Keratinocyte (primary cell): ENCODE measurements around the gene SMAD3. TPM values are rescaled to one million over a fixed set of nuclear protein-coding genes. Genes with fewer than 3 reads are reported as not detected.

Experiments
- DNase-seq: peaks from one replicate; pipeline ENCODE4 v3.0.0-alpha.2; 2011; ENCODE audit warnings: low read depth, missing footprints, low spot score
- FAIRE-seq: peaks from 2 replicates; lab custom pipeline; 2011; peaks lifted over from hg19 to GRCh38; lab: Jason Lieb, UNC
- H2AFZ ChIP-seq: 2 replicates; pipeline ENCODE4 v1.6.0; 2012; ENCODE audit warnings: low read length, control low read depth, inconsistent platforms; ENCODE audit not compliant: control insufficient read depth
- H3K27ac ChIP-seq: 2 replicates; pipeline ENCODE4 v1.5.1; 2011; ENCODE audit warnings: low read length; ENCODE audit not compliant: control insufficient read depth, insufficient read depth
- H3K27me3 ChIP-seq: 3 replicates; pipeline ENCODE4 v1.6.0; 2011; ENCODE audit warnings: low read length; ENCODE audit not compliant: control insufficient read depth, insufficient read depth; ENCODE audit errors: extremely low read depth
- H3K36me3 ChIP-seq, 2 experiments: 2 replicates in 1 of 2; 3 replicates in 1 of 2; pipeline ENCODE4 v1.5.1; 2011; ENCODE audit warnings: low read length in 2 of 2, mild to moderate bottlenecking in 1 of 2; ENCODE audit not compliant: control insufficient read depth in 2 of 2, insufficient read depth in 2 of 2; ENCODE audit errors: extremely low read depth in 1 of 2
- H3K4me1 ChIP-seq: 3 replicates; pipeline ENCODE4 v1.5.1; 2011; ENCODE audit warnings: low read length; ENCODE audit not compliant: control insufficient read depth, insufficient read depth; ENCODE audit errors: extremely low read depth
- H3K4me2 ChIP-seq: 3 replicates; pipeline ENCODE4 v1.6.0; 2011; ENCODE audit warnings: low read depth, low read length; ENCODE audit not compliant: control insufficient read depth, insufficient read depth; ENCODE audit errors: extremely low read depth
- H3K4me3 ChIP-seq, 3 experiments: fragments of 200-600 bp in 1 of 3; sonication (generic) in 1 of 3; 2 replicates in 2 of 3; 3 replicates in 1 of 3; pipeline ENCODE4 v1.5.1; 2011 to 2016; ENCODE audit warnings: low read length in 3 of 3, mild to moderate bottlenecking in 3 of 3, control low read depth in 2 of 3, inconsistent platforms in 1 of 3, low read depth in 1 of 3, mixed read lengths in 1 of 3, mixed run types in 1 of 3, moderate library complexity in 1 of 3; ENCODE audit not compliant: control insufficient read depth in 2 of 3, insufficient read depth in 2 of 3; ENCODE audit errors: extremely low read depth in 1 of 3
- H3K79me2 ChIP-seq: 2 replicates; pipeline ENCODE4 v1.6.0; 2012; ENCODE audit warnings: low read length; ENCODE audit not compliant: control insufficient read depth, insufficient read depth
- H3K9ac ChIP-seq: 3 replicates; pipeline ENCODE4 v1.6.0; 2011; ENCODE audit warnings: low read length; ENCODE audit not compliant: control insufficient read depth, insufficient read depth; ENCODE audit errors: extremely low read depth
- H3K9me1 ChIP-seq: 3 replicates; pipeline ENCODE4 v1.6.0; 2011; ENCODE audit warnings: low read length; ENCODE audit not compliant: control insufficient read depth, insufficient read depth; ENCODE audit errors: extremely low read depth
- H3K9me3 ChIP-seq: 2 replicates; pipeline ENCODE4 v1.5.1; 2012; ENCODE audit warnings: low read depth, low read length; ENCODE audit not compliant: control insufficient read depth
- H4K20me1 ChIP-seq: 3 replicates; pipeline ENCODE4 v1.6.0; 2011; ENCODE audit warnings: low read length; ENCODE audit not compliant: control insufficient read depth, insufficient read depth; ENCODE audit errors: extremely low read depth
- EZH2 ChIP-seq: IDR thresholded peaks from one replicate; pipeline ENCODE4 v1.6.1; 2012; ENCODE audit warnings: inconsistent platforms, mild to moderate bottlenecking, low read length, moderate library complexity
- dilution Hi-C: fragments of 300-500 bp; cut with MboI; formaldehyde crosslinking; loops from one replicate; pipeline ENCODE4 v1.7.0; 2020; ENCODE audit warnings: low sequenced_read_pairs; ENCODE audit not compliant: extremely low pct_ligation_motif_present
- polyA plus RNA-seq, 5 experiments: library from polyadenylated mRNA; depleted of rRNA in 3 of 5; stranded (reverse) in 3 of 5; stranded (forward) in 1 of 5; unstranded in 1 of 5; fragments of >200 nt; gene quantifications; 1 replicate in 1 of 5; 2 replicates in 3 of 5; 3 replicates in 1 of 5; pipeline versions ENCODE4 v1.2.1 to v1.2.3, GENCODE V29; 2011 to 2012; ENCODE audit warnings: missing spikeins in 2 of 5, low read depth in 1 of 5, low replicate concordance in 1 of 5
- TF ChIP-seq, protein P1 (sequence below), 3 experiments: IDR thresholded peaks in 1 of 3; conservative IDR thresholded peaks in 1 of 3; optimal IDR thresholded peaks in 1 of 3; 2 replicates in 2 of 3; 3 replicates in 1 of 3; pipeline versions ENCODE3 to v1.5.1; 2011; ENCODE audit warnings: low read length in 3 of 3, mild to moderate bottlenecking in 3 of 3, moderate library complexity in 2 of 3, control low read depth in 1 of 3, inconsistent platforms in 1 of 3; ENCODE audit not compliant: insufficient read depth in 2 of 3; ENCODE audit errors: extremely low read depth in 1 of 3

Gene SMAD3
- polyA plus RNA-seq, 1 donor (not counting 4 experiments of a cell fraction or from before 2014, with no cell fraction given), result 33.7 TPM

DNA sequence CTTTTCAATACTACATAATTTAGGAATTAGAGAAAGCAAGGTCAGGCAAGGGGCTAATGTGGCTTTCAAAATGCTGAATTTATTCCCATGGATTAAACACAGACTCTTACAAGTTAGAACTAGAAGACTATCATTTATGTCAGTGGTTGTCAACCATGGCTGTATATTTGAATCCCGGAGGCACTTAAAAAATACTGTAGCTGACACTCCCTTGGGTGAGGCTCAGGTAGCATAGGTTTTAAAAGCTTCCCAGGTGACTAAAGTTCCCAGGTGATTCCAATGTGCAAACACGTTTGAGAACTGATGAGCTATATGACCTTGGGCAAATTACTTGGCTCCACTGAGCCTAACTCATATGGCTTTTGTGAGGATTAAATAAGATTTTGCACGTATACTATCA is 159.5 kb downstream of the SMAD3 start:
- H3K4me2 ChIP-seq, result peak overlapping the region; percentile 87
- H3K27ac ChIP-seq, result peak overlapping the region; percentile 99
- peaks cover 16% of the 10 kb centered on the region for H3K79me2 ChIP-seq
- peak overlapping the region; percentile 28 for H2AFZ ChIP-seq
- no peaks in the 10 kb centered on the region for H3K9me3 ChIP-seq
- dilution Hi-C loops, result no loop called here
- no peaks in the 10 kb centered on the region for H3K27me3 ChIP-seq
- FAIRE-seq (peak; percentile 94), DNase-seq (peak; percentile 71)
- H3K4me3 ChIP-seq, result peak overlapping the region in 1 of 3 experiments; percentile 50
- H3K9ac ChIP-seq, result peak overlapping the region; percentile 75
- peaks cover 41% of the 10 kb centered on the region for H3K4me1 ChIP-seq
- H3K9me1 ChIP-seq, result peaks cover 3% of the 10 kb centered on the region
- H4K20me1 ChIP-seq, result no peaks in the 10 kb centered on the region
- peaks cover 4% of the 10 kb centered on the region in 2 experiments for H3K36me3 ChIP-seq
- TF ChIP-seq, protein P1, sequence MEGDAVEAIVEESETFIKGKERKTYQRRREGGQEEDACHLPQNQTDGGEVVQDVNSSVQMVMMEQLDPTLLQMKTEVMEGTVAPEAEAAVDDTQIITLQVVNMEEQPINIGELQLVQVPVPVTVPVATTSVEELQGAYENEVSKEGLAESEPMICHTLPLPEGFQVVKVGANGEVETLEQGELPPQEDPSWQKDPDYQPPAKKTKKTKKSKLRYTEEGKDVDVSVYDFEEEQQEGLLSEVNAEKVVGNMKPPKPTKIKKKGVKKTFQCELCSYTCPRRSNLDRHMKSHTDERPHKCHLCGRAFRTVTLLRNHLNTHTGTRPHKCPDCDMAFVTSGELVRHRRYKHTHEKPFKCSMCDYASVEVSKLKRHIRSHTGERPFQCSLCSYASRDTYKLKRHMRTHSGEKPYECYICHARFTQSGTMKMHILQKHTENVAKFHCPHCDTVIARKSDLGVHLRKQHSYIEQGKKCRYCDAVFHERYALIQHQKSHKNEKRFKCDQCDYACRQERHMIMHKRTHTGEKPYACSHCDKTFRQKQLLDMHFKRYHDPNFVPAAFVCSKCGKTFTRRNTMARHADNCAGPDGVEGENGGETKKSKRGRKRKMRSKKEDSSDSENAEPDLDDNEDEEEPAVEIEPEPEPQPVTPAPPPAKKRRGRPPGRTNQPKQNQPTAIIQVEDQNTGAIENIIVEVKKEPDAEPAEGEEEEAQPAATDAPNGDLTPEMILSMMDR (optimal IDR thresholded peaks at IDR 0.05 in 1 of 3, IDR thresholded peaks at IDR 0.05 in 1 of 3, conservative IDR thresholded peaks at IDR 0.05 in 1 of 3; ENCODE audit: extremely low read depth in 1 of 3, insufficient read depth in 2 of 3, low read length in 3 of 3), result no peak
- TF ChIP-seq EZH2, result no peak

DNA sequence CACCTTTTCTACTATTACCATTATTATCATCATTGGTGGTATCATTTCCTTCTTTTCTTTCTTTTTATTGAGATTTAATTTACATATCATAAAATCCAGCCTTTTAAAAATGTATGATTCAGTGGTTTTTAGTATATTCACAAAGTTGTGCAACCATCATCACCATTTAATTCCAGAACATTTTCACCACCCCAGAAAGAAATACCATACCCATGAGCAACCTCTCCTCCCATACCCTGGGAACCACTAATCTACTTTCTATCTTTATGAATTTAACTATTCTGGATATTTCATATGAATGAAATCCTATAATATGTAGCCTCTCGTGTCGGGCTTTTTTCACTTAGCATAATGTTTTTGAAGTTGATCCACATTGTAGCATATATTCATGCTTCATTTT is 159.9 kb downstream of the SMAD3 start:
- H3K36me3 ChIP-seq, result peaks cover 2 to 6% of the 10 kb centered on the region in 2 experiments
- peaks cover 41% of the 10 kb centered on the region for H3K4me1 ChIP-seq
- peak overlapping the region in 2 of 3 experiments; percentile 21 to 50 for H3K4me3 ChIP-seq
- DNase-seq, result no peak
- no peak for TF ChIP-seq EZH2
- TF ChIP-seq, protein P1 (optimal IDR thresholded peaks at IDR 0.05 in 1 of 3, IDR thresholded peaks at IDR 0.05 in 1 of 3, conservative IDR thresholded peaks at IDR 0.05 in 1 of 3; ENCODE audit: extremely low read depth in 1 of 3, insufficient read depth in 2 of 3, low read length in 3 of 3), result no peak
- peak overlapping the region; percentile 75 for H3K9ac ChIP-seq
- H3K27me3 ChIP-seq, result no peaks in the 10 kb centered on the region
- peak; percentile 9 for FAIRE-seq
- H4K20me1 ChIP-seq, result no peaks in the 10 kb centered on the region
- H3K4me2 ChIP-seq, result peak overlapping the region; percentile 87
- peak overlapping the region; percentile 99 for H3K27ac ChIP-seq
- H2AFZ ChIP-seq, result peak overlapping the region; percentile 28
- dilution Hi-C loops, result no loop called here
- H3K9me3 ChIP-seq, result no peaks in the 10 kb centered on the region
- peaks cover 16% of the 10 kb centered on the region for H3K79me2 ChIP-seq
- peaks cover 3% of the 10 kb centered on the region for H3K9me1 ChIP-seq
